GM19035 (cell line): Measurements from ENCODE around the gene PLEKHA7.
"Not testable (repeated sequence)": the region's sequence is repeated elsewhere in the genome, so short reads cannot be mapped to it uniquely, and the experiment has no call there.

ENCODE experiments used
- ATAC-seq: cut with Tn5 transposase; IDR thresholded peaks from one replicate; pipeline ENCODE4 v1.9.1; 2021; ENCODE audit not compliant: unreplicated experiment

PLEKHA7 gene

GRCh38 chr11:16889905-16890304 lies 124.3 kb downstream of the PLEKHA7 start:
- ATAC-seq: no peak

DNA sequence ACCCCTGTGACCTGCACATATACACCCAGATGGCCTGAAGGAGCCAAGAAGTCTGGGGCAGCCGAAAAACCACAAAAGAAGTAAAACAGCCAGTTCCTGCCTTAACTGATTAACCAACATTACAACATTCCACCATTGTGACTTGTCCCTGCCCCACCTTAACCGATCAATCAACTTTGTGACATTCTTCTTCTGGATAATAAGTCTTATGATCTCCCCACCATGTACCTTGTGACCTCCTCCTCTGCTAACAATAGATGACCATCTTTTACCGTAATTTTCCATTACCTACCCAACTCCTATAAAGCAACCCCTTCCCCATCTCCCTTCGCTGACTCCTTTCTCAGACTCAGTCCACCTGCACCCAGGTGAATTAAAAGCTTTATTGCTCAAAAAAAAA lies 125.2 kb downstream of the PLEKHA7 start:
- ATAC-seq: not testable (repeated sequence)

GRCh38 chr11:16887887-16888286 lies 126.3 kb downstream of the PLEKHA7 start:
- not testable (repeated sequence) for ATAC-seq

- no peak for ATAC-seq
Measured at GRCh38 chr11:16883174-16883573, 131.0 kb downstream of the PLEKHA7 start.

- ATAC-seq: no peak
Measured at GRCh38 chr11:16881766-16882165, 132.4 kb downstream of the PLEKHA7 start.

DNA sequence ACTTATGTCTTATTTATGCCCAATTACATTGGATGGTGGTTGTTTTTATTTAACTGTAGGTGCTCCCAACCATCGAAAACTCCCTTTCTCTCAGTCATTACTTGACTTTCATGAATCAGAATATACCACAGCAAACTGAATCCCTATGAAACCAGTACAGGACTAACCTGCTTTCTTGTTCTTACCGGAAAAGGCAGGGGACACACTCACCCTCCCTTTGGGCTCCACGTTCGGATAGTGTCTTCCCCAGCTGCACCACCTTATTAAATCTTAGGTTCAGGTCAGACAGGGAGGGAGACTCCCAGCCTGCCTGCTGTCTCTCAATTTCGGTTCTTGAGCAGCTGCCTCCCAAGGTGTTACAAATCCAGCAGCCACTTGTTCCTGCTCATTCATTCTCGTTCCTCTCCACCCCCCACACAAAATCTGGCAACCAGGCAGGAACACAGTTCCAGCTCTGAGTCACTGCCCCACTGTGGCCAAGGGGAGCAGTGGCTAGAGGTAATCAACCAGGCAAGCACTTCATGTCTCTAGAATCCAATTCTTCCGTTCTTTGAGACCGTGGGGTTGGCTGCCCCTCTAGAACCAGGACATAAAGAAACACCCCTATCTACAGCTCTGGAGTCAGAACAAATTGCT lies 133.0 kb downstream of the PLEKHA7 start:
- no peak for ATAC-seq

GRCh38 chr11:16880184-16880801 lies 133.9 kb downstream of the PLEKHA7 start:
- ATAC-seq: no peak

GRCh38 chr11:16879690-16880089 lies 134.5 kb downstream of the PLEKHA7 start:
- no peak for ATAC-seq

DNA sequence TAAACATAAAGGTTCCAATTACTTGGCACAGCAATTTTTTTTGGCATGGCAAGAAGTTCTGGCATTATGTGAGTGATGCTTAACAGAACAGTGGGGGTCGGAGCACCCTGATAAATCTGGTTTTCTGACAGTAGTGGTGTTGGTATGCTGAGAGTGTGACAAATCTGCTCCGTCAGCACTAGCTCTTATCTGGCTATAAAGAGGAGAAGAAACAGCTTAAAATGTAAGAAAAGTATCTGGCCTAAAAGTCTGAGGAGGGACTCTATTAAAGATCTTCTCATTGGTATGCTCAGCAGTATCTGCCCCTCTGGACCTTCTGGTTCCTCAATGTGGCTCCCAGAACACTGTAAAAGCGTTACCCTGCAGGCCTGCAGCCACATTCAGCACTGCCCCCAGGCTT lies 137.4 kb downstream of the PLEKHA7 start:
- ATAC-seq: no peak

DNA sequence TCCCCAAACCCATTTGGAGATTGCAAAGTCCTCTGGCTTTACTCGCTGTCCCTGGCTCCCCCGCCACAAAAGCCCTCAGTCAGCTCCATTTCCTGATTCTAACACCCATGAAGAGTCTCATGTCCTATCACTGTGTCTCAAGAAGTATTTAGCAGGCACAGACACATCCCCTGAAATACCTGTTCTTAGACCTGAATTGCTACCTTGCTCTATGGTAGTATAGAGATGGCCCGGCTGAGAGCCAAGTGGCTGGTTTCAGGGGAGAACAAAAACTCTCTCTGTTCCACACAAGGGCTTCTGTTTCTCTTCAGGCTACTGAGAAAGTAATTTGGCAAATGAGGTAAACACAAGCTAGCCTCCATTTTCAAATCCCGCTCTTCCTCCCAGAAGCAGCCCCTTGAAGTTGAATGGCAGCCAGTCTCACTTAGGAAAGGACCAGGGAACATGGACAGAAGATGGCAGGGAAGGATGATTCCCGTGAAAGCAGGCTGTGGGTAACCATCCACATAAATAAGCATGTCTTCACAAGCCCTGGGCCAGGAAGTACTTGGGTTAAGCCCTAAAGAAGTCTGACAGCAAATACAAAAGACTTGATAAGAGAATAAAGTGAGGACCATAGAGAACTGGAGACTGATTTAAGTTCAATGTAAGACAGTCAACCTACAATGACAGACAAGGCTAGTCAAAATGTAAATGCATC lies 138.0 kb downstream of the PLEKHA7 start:
- no peak for ATAC-seq

- ATAC-seq: no peak
Measured at GRCh38 chr11:16874275-16874975, 139.8 kb downstream of the PLEKHA7 start.

DNA sequence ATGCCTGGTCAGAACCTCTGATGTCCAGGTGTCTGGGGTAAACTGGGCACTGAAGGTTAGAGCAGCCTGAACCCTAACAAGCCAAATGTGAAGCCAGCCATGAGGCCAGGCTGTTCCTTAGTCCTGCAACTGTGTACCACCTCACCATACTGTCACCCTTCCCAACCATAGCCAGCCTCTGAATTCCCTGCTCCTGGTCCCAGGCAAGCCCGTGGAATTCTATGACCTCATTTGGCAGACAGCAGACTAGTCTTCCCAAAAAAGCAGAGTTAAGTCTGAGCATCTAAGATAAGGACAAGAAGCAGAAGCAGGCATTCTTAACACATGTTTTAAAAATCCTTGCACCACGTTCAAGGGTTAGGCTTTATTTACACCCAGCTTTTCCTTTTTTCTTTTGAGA lies 140.9 kb downstream of the PLEKHA7 start:
- ATAC-seq: no peak

DNA sequence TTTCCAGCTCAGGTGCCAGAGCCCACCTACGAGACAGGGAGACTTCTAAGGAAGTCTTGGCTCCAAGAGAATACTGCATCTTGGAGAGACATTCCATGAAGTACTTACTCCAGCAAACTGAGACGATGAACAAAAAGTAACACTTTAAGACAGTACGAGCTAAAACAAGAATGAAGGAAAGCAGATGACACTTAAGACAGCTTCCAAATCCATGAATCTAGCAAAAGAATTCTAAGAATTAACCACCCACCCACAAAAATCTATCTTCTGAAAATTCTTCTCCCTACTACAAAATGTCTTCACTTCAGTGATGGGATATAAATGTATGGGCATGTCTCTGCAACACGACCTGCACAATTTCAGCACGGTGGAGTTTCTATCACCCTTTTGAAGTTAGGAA lies 142.8 kb downstream of the PLEKHA7 start:
- no peak for ATAC-seq

GRCh38 chr11:16867097-16867496 lies 147.1 kb downstream of the PLEKHA7 start:
- ATAC-seq: no peak

DNA sequence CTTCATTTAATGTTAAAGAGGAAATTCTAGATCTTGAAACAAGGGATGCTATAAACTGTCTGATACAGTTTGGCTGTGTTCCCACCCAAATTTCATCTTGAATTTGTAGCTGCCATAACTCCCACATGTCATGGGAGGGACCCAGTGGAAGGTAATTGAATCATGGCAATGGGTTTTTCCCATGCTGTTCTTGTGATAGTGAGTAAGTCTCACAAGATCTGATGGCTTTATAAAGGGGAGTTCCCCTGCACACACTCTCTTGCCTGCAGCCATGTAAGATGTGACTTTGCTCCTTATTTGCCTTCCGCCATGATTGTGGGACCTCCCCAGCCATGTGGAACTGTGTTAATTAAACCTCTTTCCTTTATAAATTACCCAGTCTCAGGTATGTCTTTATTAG lies 149.8 kb downstream of the PLEKHA7 start:
- not testable (repeated sequence) for ATAC-seq

DNA sequence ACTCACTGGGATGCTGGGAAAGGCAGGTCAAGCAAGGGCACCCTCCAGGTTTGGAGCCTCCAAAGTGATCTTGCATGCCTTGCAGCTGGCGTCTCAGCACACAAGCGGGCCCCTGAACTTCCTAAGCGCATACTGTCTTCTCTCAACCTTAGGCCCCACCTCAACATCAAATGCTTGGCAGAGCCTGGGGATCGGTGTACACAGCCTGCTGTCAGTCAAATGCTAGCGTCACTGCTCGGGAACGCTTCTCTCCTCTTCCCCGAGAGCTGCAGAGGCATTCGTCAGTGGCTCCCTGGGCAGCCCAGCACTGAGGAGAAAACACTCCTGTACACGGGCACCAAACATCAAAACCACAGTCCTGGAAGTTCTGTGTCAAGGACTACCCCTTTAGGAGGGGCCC lies 150.8 kb downstream of the PLEKHA7 start:
- no peak for ATAC-seq

- no peak for ATAC-seq
Measured at GRCh38 chr11:16862726-16863125, 151.5 kb downstream of the PLEKHA7 start.

DNA sequence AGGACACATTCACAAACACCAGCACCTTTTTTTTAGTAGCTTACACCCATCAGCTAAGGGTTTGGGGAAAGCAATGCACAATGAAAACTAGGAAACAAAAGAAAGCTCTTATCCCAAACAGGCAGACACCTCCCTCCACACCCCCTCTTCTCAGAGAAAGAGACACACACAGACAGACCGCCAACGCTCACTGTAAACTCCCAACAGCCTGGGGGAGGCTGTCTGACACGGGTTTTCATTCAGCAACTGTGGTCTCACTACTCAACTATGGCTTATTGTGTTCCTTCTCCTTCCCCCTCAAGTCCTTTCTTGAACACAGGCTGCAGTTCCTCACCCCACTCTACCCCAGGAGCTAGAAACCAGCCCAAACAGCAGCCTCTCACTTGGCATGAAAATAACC lies 152.4 kb downstream of the PLEKHA7 start:
- no peak for ATAC-seq

- no peak for ATAC-seq
Measured at GRCh38 chr11:16860617-16861016, 153.6 kb downstream of the PLEKHA7 start.

DNA sequence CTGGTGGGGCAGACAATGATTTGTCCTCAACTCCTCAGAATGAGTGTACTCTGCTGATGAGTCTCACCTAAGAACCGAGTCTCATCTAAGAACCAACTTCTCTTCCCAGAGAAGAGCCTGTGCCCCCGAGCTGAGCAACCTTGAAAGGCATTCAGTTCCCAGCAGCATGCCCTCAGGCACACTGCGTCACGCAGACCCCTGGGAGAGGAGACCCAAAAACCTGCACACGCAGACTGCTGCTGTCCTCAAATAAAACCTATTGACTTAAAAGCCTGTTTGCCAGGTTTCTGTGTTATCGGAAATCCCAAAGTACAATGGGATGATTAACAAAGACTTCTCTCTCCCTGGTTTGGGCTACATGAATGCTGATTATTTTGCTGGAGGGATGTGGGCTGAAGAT lies 154.6 kb downstream of the PLEKHA7 start:
- no peak for ATAC-seq

DNA sequence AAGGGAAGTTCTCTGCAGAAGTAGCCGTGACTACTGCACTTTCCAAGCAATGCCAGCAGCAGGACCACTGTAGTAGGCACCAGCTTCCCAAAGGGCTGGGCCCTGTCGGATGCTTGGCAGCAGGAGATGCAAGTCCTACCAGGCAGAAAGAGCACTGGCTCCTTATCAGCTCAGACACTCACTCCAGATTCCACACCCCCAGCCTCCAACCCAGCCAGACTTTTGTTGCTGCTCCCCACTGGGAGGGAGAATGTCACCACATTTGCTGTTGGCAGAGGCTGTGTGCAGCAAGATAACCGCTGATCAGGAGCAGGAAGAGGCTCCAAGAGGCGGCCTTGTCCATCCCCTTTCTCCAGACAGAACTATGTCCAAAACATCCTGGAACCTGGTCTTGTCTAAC lies 157.0 kb downstream of the PLEKHA7 start:
- no peak for ATAC-seq

GRCh38 chr11:16856022-16856471 lies 158.2 kb downstream of the PLEKHA7 start:
- ATAC-seq: no peak
